Effector CD8-positive, alpha-beta T cell (primary cell): ENCODE data around the gene CTBP2.
"Not testable (repeated sequence)": the region's sequence is repeated elsewhere in the genome, so short reads cannot be mapped to it uniquely, and the experiment has no call there.

Source experiments
- DNase-seq: peaks from one replicate; lab custom pipeline; 2025; lab: John Stamatoyannopoulos, UW

The CTBP2 gene

DNA sequence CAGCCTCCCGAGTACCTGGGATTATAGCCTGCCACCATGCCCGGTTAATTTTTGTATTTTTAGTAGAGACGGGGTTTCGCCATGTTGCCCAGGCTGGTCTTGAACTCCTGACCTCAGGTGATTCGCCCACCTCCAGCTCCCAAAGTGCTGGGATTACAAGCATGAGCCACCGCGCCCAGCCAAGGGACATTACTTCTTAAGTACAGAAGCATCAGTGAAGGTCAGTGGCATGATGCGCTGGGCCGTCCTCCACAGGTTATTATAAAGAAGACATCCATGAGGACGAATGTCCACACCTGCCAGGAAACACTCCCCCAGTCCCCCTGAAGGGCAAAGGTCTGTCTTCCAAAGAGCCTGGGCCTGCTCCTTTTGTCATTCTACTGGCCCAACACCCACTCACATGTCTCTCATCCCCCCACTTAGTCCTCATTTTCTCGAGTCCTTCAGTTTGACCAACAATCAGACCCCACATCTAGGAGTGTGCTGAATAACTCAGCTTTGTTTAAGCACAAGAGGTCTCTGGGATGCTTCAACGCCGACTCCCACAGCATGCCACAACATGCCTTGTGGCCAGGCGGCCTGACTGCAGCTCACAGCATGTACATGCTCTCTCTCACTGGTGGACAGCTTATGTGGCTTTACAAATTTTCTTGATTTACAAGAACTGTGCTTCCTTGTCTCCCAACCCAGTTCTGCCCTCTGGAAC, 73.0 kb downstream of the CTBP2 start:
- DNase-seq = no peak

DNA sequence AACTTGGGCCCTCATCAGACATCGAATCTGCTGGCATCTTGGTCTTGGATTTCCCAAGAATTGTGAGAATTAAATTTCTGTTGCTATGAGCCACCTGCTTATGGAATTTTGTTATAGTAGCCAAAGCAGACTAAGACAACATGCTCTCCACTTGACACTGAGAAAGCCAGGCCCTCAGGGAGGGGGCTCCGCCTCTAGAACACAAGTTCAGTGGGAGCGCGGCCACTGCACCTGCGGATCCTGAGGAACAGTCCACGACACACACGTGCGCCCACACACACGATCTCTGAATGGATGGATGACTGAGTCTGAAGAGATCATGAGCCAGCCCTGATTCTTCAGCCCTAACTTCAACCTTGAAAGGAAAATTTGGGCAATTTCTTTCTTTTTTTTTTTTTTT, 73.7 kb downstream of the CTBP2 start:
- DNase-seq = no peak

DNA sequence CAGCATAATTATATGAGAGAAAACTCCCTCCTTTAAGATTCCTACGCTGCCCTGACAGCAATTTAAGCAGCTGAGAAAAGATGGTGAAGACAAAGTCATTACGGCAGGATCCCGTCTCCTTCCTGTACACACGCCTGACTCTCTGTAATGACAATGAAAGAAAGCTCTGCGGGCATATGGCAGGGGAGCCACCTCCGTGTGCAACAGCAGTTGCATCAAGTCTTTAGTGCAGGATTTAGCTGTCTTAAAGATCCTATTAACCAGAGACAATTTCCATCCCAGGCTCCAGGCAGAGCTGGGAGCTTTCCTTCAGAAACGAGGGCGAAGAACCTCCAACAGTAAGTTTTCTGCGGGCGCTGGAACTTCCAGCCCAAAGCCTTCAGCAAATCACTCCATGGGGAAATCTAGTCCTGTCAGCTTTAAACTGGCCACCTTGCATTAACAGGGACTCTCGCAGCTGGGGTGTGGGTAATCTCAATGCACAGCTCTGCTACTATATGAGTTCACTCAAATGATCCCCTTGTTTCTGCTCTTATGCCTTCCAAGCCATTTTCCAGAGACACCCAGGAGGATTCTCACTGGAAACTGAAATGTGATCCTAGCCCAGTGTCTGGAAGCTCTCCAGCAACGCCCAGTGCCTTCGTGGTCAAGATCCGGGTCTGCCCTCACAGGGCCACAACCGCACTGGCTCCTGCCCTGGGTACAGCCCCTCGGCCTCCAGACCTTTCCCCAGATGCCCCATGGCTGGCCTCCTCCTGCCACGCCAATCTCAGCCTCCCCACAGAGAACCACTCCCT, 74.9 kb downstream of the CTBP2 start:
- no peak for DNase-seq

DNA sequence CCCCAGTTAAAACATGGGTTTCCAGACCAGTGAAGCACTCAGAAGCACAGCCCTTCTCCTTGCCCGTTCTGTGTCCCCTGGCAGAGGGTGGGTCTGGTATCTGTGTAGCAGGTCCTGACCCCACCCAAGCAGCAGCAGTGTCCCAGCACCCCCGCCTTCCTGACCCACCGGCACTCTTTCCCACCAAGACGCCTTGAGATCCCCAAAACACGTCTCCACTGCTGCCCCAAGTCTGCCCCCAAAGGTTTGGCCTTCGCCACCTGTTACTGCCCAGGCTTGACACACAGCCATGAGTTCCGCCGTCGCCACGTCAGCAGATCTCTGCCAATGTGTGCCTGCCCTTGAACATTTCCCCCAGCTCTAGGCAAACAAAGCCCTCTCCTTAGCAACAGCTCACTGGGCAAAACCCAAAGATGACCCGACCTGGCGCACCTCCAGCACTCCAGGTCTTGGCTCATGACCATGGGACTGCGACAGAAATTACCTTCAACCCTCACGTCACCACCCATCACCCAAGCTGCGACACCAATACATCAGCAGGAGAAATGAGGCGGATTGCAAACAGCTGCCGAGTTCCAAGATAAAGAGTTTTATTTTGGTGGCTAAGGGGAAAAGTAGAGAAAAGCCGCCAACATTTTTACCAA, 75.6 kb downstream of the CTBP2 start:
- no peak for DNase-seq

GRCh38 chr10:125084191-125084613, 76.2 kb downstream of the CTBP2 start:
- DNase-seq = no peak

DNA sequence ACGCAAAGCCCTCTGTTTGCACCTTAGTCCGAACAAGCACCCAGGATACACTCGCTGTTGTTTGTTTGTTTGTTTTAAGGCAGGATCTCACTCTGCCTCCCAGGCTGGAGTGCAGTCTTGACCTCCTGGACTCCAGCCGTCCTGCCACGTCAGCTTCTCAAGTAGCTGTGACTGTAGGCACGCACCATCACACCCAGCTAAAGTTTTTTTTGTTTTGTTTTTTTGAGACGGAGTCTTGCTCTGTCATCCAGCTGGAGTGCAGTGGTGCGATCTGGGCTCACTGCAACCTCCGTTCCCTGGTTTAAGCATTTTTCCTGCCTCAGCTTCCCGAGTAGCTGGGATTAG, 76.8 kb downstream of the CTBP2 start:
- no peak for DNase-seq

DNA sequence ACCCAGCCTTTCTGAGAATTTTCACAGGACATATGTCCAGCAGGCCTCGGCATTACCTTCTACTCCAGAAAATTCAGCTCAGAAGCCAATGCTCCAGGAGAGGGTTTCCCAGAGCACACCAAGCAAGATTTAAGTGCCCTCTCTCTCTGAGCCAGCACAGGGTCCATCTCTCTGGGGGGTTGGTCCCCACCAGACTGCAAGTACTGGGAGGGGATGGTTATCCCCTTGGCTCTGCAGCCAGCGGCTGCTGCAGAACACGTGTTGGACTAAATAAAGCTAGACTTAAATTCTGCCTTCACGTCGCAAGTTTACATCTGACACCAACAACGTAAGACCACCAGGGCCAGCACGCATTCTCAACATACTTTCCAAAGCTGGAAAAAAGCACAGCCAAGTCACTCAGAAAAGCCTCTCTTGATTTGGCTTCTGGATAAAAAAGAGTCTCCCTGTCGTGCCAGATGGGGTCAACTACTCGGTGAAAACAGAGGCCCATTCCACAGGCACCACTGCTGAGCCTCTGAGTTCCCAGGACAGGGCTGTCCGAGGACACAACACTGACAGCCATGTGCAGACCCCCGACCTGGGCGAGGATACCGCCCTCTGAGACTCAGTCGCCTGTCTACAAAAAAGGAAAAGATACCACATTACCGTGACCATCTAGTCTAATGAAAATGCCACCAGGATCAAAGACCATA, 77.3 kb downstream of the CTBP2 start:
- DNase-seq = no peak

DNA sequence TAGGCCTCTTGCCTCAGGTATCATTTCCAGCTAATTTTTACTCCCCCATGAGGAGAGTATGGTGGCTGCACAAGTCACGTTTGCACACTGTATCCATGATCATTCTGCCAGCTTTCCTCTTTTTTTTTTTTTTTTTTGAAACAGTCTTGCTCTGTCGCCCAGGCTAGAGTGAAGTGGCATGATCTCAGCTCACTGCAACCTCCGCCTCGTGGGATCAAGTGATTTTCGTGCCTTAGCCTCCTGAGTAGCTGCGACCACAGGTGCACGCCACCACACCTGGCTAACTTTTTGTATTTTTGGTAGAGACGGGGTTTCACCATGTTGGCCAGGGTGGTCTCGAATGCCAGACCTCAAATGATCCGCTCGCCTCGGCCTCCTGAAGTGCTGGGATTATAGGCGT, 77.9 kb downstream of the CTBP2 start:
- not testable (repeated sequence) for DNase-seq

- DNase-seq = no peak
These were observed 78.4 kb downstream of the CTBP2 start for GRCh38 chr10:125081931-125082330.

- no peak for DNase-seq
These were observed 79.4 kb downstream of the CTBP2 start for GRCh38 chr10:125080984-125081383.

- no peak for DNase-seq
These were observed 80.1 kb downstream of the CTBP2 start for GRCh38 chr10:125080296-125080695.

- no peak for DNase-seq
These were observed 81.2 kb downstream of the CTBP2 start for GRCh38 chr10:125079091-125079600.

GRCh38 chr10:125076891-125077541, 83.3 kb downstream of the CTBP2 start:
- no peak for DNase-seq

DNA sequence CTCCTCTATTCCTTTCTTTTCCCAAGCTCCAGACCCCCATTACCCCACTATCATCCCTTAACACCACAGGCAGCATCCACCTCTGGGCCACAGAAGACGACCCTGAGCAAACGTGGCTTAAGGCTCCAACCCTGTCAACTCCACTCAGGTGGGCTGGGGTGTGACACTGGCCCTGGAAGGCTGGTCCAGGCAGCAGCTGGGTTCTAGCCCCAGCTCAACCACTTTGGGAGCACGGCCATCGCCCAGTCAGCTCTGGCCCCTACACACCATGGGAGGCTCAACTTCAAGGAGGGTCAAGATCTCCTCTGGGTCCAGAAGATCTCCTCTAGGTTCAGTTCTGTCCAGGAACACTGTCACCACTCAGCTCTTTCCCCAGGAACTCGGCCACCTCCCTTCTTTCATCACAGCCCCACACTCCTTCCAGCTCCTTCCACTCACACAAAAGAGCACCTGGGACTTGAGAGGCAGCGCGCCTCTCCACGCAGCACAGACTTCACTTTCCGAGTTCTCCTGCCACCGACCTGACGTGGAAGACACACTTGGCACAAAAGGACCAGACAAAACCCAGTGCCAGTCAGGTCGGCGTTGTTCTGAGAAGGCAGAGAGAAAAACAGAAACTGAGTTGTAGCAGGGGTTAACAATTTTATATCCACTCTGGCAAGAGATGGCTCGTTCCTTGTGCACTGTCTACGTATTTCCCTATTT, 84.1 kb downstream of the CTBP2 start:
- no peak for DNase-seq

DNA sequence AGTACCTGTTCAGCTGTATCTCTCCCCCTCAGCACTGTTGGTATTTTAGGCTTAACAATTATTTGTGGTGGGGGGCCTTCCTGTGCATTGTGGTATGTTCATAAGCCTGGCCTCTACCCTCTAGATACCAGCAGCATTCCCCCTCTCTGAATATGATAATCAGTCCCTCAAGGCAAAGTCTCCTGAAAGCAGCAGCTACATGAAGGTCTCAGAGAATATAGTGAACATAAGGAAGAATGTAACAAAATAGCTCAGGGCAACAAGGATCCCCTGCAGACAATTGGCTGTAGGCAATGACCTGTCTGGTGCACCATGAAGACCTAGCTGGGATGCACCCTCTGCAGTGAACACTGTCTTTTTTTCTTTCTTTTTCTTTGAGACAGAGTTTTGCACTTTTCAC, 86.4 kb downstream of the CTBP2 start:
- no peak for DNase-seq

GRCh38 chr10:125072794-125073193, 87.6 kb downstream of the CTBP2 start:
- DNase-seq = no peak

GRCh38 chr10:125071008-125071407, 89.4 kb downstream of the CTBP2 start:
- DNase-seq = no peak

- no peak for DNase-seq
These were observed 92.0 kb downstream of the CTBP2 start for GRCh38 chr10:125068406-125068805.

GRCh38 chr10:125067764-125068163, 92.6 kb downstream of the CTBP2 start:
- no peak for DNase-seq

DNA sequence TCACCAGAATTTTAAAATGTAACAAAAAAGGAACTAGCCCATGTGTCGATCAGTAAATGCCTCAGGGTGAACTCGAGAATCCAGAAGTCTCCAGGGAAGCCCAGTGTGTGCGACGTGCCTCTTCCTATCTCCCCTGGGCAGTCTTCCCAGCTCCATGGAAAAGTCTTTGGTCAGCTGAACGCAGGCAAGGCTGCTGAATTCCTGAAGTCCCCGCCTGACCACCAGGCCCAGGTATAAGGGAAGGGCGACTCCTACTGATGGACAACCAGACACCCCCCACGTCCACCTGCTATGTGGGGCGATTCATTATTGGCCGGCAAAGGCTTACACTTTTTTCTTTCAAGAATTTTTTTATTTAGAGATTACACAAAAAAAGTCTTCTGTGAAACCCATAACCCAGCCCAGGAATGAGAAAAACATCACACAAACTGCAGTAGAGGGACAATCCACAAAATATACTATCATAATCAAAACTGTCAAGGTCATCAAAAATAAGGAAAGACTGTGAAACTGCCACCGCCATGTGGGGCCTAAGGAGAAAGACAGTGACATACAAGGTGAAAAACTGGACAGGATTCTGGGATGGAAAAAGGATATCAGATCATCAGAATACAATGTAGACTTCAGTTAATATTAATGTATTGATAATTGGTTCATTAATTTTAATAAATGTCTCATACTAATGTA, 93.5 kb downstream of the CTBP2 start:
- DNase-seq = no peak
